HG03575 (cell line): ENCODE data around the gene ALG1L2.
"Not testable (repeated sequence)": the region's sequence is repeated elsewhere in the genome, so short reads cannot be mapped to it uniquely, and the experiment has no call there.

Experiments used
- ATAC-seq: cut with Tn5 transposase; IDR thresholded peaks from one replicate; pipeline ENCODE4 v1.9.1; 2021; ENCODE audit not compliant: unreplicated experiment, insufficient number of reproducible peaks, low FRiP score; ENCODE audit errors: extremely low read depth

ALG1L2 gene, protein sequence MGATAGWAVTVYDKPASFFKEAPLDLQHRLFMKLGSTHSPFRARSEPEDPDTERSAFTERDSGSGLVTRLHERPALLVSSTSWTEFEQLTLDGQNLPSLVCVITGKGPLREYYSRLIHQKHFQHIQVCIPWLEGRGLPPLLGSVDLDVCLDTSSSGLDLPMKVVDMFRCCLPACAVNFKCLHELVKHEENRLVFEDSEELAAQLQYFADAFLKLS

GRCh38 chr3:130081351-130081881 lies at the start of gene ALG1L2:
Gene ALG1L2, plus strand, starts transcription at chr3:130081831. Its CDS starts 186 bp downstream, at chr3:130082017.
- no peak for ATAC-seq

- not testable (repeated sequence) for ATAC-seq
These were observed 44.4 kb upstream of the ALG1L2 start for GRCh38 chr3:130037126-130037815.

- ATAC-seq = not testable (repeated sequence)
These were observed 38.9 kb upstream of the ALG1L2 start for GRCh38 chr3:130042736-130043135.

DNA sequence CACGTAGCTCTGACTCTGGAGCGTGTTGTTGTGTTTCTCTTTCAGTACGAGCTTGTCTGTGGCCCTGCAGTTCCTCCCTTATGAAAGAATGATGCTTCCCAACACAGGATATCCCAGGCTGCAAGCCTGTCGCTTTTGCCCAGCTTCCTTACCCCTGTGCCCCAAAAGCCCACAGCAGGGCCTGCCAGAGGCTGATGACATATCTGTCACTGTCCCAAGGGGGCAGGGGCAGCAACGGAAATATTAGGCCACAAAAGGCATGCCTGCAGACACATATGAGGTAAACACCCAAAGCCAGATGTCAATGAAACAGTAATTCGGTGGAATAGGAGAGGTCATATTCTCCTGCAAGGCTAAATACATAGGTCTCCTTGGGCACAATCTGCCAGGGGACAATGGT lies 38.0 kb upstream of the ALG1L2 start:
- ATAC-seq = not testable (repeated sequence)

DNA sequence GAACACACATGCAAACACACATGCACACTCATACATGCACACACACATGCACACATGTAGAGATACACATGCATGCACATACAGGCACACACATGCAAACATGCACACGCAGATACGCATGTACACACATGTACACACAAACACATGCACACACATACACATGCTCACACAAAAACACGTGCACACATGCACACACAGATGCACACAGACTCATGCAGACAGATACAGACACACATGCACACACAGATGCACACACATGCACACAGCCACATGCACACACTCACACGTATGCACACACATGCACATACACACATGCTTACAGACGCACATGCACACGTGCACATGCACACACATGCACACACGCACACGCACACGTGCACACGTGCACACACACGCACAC lies 37.3 kb upstream of the ALG1L2 start:
- ATAC-seq = no peak

DNA sequence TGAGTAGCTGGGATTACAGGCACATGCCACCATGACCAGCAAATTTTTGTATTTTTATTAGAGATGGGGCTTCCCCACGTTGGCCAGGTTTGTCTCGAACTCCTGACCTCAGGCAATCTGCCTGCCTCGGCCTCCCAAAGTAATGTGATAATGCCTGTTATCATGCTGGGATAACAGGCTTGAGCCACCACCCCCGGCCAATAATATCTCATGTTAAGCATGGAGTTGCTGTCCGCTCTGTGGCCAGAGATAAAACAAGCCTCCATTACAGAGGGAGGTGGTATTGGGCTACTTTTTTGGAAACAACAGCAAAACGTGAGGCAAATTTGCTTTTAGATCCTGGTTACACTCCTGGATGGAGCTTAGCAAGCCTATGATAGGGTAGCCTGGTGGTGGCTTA lies 32.9 kb upstream of the ALG1L2 start:
- ATAC-seq = no peak

DNA sequence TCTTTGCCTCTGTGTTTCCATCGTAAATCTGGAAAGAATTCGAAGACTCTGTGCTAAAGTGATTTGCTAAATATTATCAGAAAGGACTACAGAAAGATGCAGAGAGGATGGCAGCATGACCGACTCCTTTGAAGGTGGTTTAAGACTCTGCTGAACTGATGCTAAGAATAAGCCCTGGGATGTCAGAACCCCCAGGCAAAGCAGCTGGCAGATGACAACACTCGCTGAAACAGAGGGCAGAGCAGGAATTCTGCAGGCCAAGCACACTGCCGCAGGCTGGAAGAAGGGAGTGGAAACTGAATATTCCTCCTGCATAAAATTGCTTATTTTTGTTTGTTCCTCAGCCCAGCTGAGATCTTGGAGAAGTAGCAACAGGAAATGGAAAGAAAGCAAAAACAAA lies 29.3 kb upstream of the ALG1L2 start:
- ATAC-seq = not testable (repeated sequence)

- ATAC-seq = not testable (repeated sequence)
These were observed 28.7 kb upstream of the ALG1L2 start for GRCh38 chr3:130052965-130053364.

DNA sequence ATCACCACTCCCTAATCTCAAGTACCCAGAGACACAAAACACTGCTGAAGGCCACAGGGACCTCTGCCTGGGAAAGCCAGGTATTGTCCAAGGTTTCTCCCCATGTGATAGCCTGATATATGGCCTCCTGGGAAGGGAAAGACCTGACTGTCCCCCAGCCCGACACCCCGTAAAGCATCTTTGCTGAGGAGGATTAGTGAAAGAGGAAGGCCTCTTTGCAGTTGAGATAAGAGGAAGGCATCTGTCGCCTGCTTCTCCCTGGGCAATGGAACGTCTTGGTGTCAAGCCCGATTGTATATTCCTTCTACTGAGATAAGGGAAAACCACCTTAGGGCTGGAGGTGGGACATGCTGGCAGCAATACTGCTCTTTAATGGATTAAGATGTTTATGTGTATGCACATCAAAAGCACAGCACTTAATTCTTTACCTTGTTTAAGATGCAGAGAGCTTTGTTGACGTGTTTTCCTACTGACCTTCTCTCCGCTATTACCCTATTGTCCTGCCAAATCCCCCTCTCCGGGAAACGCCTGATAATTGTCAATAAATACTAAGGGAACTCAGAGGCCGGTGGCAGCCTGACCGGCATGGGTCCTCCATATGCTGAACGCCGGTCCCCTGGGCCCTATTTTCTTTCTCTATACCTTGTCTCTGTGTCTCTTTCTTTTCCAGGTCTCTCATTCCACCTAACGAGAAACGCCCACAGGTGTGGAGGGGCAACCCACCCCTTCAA lies 23.9 kb upstream of the ALG1L2 start:
- ATAC-seq = not testable (repeated sequence)

- ATAC-seq = not testable (repeated sequence)
These were observed 23.4 kb upstream of the ALG1L2 start for GRCh38 chr3:130058267-130058657.

DNA sequence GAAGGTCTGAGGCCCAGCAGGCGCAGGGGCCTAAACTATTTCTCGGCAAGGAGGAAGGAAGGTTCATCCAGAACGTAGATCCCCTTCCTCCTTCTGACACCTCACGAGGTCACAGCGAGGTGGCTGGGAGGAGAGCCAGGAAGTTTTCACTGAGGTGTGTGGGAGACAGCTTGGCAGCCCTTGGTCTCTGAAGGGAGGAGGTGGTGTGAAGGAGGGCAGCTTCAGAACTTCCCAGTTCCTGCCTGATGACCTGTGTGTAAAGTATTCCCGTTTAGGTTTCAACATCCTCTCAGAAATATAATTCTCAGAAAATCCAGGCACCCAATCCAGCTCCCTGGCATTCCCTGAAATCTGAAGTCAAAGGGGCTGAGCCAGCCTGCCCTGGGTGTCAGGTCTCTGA lies 22.9 kb upstream of the ALG1L2 start:
- not testable (repeated sequence) for ATAC-seq

DNA sequence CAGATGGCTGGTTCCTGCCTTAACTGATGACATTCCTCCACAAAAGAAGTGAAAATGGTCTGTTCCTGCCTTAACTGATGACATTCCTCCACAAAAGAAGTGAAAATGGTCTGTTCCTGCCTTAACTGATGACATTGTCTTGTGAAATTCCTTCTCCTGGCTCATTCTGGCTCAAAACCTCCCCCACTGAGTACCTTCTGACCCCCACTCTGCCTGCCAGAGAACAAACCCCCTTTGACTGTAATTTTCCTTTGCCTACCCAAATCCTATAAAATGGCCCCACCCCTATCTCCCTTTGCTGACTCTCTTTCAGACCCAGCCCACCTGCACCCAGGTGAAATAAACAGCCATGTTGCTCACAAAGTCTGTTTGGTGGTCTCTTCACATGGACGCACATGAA lies 22.5 kb upstream of the ALG1L2 start:
- ATAC-seq = not testable (repeated sequence)

DNA sequence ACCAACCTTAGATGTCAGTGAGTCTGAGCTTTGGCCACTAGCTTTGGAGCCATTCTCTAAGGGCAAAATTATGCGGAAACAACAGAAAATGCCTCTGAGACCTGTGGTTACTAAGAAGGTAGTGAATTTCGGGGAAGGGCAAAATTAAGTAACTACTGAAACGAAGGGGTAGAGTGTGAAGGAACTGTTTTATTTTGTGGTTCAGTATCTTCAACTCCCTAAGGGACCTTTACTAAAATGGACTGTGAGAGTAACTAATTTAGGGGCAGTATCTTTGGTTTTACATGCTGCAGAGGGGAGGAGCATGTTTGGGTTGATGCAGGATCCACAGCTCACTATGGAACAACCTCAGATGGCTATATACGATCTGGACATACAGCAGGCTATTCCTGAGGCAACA lies 8.0 kb upstream of the ALG1L2 start:
- ATAC-seq = no peak

DNA sequence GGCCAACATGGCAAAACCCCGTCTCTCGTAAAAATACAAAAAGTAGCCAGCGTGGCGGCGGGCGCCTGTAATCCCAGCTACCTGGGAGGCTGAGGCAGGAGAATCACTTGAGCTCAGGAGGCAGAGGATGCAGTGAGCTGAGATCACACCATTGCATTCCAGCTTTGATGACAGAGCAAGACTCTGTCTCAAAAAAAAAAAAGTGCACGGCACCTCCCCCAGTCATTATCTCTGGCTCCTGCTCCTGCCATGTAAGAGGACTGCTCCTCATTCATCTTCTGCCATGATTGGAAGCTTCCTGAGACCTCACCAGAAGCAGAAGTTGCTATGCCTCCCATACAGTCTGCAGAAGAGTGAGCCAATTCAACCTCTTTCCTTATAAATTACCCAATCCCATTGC lies 4.0 kb upstream of the ALG1L2 start:
- no peak for ATAC-seq

- ATAC-seq = not testable (repeated sequence)
These were observed 1.9 kb downstream of the ALG1L2 start for GRCh38 chr3:130083363-130084090.

DNA sequence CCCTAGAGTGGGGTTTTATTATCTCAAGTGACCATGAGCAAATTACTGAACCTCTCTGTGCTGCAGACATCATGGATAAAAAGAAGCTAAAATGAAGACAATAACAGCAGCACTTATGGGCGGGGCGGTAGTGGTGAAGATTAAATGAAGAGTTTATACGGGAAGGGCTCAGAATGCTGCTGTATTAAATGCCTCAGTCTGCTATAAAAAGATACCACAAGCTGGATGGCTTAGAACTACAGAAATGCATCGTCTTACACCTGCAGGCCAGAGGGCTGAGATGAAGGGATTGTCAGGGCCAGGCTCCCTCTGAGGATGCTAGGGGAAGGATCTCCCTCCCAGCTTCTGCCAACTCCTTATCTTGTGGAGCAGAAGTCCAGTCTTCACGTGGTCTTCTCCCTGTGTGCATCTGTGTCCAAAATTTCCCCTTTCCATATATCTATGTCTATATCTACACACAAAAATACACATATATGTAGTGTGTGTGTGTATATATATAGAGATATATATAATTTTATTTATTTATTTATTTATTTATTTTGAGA lies 2.9 kb downstream of the ALG1L2 start:
- no peak for ATAC-seq

DNA sequence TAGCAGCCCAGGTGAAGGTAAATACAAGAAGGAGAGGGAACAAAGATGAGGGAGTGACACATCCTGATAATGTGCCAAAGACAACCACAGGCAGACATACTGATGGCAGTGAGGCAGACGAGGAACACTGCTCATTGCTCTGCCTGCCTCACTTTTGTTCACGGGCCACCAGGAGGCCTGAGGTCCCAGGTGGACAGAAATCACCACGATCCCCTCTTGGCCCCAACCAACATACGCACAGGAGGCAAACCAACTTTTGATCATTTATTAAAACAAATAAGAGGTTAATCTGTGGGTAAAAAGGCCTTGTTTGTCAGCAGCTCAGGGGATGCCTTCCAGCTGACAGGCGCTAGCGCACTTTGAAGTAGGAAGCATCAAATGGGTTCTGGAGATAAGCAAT lies 4.2 kb downstream of the ALG1L2 start:
- ATAC-seq = no peak

DNA sequence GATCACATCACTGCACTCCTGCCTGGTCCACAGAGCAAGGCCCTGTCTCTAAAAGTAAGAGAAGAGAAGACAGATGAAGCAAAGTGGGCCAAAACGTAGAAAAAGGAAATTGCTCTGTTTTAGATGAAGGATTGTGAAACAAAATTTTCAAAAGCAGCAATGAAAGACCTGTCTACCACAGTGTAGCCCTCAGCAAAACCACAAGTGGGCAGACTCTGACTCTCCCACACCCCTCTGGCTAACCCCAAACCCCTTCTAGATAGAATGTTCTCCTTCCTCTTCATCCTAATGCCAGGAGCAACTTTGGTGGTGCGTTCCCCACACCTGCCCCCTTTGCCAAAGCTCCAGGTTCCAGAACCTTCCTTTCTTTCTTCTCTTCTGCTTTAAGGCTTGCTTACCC lies 5.0 kb downstream of the ALG1L2 start:
- ATAC-seq = not testable (repeated sequence)

DNA sequence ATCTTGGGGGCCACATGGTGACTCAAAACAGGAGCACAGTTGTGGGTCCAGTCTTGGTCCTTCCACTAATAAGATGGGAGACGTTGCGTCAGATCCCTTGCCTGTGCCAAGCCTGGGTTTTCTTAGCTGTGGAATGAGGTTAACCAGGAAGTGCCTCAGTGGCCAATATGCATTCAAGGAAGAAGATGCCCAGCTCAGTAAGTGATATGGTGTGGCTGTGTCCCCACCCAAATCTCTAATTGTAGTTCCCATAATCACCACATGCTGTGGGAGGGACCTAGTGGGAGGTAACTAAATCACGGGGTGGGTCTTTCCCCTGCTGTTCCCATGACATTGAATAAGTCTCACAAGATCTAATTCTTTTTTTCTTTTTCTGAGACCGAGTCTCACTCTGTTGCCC lies 6.4 kb downstream of the ALG1L2 start:
- ATAC-seq = no peak
